Activated CD8-positive, alpha-beta memory T cell treated with anti-CD3 and anti-CD28 coated beads, Interleukin-2, amount 50 U/mL, for 24 hours (primary cell): ENCODE data around the gene MLXIPL.
"Not testable (repeated sequence)": the region's sequence is repeated elsewhere in the genome, so short reads cannot be mapped to it uniquely, and the experiment has no call there.

Source experiments
- DNase-seq: peaks from one replicate; pipeline ENCODE4 v3.0.0-alpha.2; 2020; ENCODE audit errors: extremely low read depth

Gene MLXIPL

DNA sequence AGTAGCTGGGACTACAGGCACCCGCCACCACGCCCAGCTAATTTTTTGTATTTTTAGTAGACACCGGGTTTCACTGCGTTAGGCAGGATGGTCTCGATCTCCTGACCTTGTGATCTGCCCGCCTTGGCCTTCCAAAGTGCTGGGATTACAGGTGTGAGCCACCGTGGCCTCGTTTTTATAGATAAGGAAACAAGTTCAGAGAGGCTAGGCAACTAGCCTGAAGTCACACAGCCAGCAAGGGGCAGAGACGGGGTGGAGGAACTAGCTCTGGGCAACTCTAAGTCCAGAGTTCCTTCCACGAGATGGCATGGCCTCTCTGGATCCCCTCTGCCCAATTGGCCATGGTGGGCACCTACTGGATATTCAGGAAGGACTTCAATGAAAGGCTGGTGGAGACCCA, 9.4 kb downstream of the MLXIPL start:
- not testable (repeated sequence) for DNase-seq

GRCh38 chr7:73613954-73614735, 10.2 kb downstream of the MLXIPL start:
- no peak for DNase-seq

GRCh38 chr7:73612598-73613269, 11.6 kb downstream of the MLXIPL start:
- DNase-seq, result no peak

DNA sequence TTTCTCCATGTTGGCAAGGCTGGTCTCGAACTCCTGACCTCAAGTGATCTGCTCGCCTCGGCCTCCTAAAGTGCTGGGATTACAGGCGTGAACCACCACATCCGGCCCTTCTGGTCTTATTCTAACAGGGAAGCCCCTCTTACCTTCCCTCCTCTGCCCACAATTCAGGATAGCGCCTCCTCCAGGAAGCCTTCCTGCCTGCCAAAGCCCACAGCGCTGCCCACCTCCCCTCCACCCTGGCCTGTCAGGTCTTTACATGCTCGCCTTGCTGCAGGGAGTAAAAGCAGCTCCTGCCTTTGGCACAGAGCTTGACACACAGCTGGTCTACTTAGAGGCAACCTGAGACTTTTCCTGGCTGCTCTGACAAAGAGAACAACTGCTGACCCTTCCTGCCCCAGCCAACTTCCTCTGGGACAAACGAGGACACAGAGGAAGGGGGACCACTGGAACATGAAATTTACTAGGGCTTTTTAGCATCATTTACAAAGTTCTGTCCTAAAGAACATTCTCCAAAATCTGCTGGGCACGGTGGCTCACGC, 13.2 kb downstream of the MLXIPL start:
- DNase-seq, result no peak

GRCh38 chr7:73610105-73610504, 14.2 kb downstream of the MLXIPL start:
- no peak for DNase-seq

DNA sequence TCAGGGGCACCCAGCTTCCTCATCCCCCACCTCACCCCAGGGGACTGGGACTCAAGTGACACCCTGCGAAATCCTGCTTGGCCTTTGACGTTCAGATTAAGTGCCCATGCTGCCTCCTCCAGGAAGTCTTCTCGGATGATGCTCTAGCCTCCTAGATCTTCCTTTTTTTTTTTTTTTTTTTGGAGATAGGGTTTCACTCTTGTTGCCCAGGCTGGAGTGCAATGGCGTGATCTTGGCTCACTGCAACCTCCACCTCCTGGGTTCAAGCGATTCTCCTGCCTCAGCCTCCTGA, 16.7 kb downstream of the MLXIPL start:
- DNase-seq, result not testable (repeated sequence)

- DNase-seq, result peak; percentile 15
Observed at GRCh38 chr7:73606801-73607691, 17.3 kb downstream of the MLXIPL start.

DNA sequence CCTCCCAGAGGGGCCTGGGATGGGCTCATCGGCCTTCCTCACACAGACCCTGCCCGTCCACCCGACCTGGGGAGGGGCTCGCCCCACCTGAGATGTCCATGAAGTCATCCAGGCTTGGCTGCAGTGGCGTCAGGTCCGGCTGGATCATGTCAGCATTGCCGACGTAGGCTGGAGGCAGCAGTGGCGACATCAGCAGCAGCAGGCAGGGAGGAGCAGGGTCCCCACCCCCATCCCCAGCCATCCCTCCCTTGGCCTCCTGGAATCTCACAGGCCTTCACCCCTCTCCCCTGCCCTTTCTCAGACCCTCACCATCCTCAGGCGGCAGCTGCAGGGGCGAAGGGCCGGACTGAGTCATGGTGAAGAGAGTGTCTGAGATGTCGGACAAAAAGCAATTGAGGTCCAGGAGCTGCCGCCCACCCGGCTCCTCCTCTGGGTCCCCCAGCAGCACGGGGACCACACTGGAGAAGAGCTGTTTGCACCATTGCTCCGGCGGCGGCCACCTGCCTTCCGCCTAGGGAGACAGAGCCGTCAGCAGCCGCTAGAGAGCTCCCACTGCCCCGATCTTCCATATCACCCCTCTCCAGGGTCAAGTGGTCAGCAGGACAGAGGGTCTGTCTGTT, 18.6 kb downstream of the MLXIPL start:
- DNase-seq, result no peak

DNA sequence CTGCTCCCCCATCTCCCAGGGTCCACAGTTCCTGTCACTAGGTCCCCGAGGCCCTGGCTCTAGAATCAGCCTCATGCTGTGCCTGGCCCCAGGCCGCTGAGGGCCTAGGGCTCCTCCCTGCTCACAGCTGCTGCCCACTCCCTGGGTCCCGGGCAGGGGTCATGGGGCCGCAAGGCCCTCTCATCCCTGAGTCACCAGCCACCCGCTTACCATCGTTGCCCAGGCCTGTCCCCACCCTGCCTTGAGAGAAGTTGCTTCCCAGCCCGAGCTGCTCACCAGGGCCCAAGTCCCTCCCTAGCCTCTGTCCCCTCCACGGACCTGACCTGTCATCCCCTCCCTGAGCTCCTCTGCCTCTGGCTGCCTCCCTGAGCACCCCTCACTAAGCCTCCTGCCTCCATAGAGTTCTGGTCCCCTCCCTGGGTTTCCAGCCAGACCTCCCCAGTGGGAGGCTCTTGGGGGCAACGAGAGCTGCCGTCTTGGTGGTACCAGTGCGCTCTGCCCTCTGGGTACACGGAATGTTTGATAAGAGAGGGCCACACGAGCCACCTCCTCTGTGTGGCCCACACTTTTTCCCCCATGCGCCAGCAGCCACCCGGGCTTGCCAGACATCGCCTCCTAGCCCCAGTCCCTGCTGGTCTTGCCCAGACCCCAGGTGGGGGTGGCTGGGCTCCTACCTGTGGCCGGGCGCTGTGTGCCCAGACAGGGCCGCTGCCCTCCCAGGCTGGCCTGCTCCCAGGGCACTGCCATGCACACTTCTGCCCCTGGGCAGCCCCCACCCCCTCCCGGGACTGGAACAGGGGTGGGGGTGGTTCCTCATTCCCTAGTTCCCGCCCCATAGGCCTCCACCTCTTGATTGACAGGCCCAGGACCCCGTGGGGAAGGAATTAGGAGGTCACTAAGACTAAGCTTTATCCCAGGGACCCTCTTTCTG, 21.3 kb downstream of the MLXIPL start:
- DNase-seq, result no peak

- no peak for DNase-seq
Observed at GRCh38 chr7:73599916-73600315, 24.4 kb downstream of the MLXIPL start.

DNA sequence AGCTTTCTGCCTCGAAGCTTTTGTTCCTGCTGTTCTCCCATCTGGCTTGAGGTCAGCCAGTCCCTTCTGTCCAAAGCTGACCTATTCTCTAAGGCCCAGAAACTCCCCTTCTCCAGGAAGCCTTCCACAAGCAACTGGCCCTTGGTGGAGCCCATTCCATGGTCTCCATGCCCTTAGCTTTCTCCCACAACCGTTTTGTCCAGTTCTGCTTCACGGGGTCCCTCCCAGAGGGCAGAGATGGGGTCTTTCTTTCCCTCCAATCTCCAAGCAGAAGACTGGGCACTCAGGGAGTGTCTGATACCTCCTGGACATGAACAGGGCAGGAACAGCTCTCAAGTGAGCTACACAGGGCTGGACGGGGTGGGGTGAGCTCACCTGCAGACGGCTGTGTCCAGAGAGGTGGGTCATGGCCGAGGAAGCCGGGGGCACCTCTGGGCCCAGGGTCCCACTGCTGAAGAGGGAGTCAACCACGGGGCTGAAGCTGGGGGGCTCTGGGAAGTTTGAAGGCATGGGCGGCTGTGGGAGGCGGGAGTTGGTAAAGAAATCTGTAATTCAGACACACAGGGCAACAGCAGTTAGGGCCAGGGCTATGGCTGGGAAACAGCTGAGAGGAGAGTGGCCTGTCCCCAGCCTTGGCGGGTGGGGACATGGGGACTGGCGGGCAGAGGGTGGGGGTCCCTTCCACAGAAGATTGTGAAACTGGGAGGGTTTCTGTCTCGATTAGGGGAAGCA, 25.0 kb downstream of the MLXIPL start:
- no peak for DNase-seq

DNA sequence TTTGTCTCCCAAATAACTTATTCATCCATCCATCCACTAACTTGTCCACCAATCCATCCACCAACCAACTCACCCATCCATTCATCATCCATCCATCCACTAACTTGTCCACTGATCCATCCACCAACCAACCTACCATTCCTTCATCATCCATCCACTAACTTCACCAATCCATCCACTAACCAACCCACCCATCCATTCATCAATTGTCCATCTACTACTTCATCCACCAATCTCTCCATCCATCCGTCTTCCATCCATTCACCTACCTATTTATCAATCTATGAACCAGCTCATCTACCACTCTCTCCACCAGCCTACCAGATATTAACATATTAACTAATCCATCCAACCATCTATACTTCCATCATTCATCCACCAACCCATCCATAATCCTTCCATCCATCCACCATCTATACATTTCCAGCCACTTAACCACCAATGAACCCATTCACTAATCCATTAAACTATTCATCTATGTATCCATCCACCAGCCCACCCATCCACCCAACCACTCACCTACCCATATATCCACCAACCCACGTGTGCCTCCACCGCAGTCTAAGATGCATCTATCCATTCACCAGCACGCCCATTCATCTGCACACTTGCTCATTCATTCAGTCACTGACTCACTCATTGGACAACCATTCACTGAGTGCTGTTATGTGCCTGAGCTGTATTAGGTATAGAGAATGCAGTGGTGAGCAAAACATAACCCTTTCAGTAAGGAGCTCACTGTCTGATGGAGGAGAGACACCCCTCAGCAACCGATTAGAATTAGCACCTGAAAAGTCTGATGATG, 26.1 kb downstream of the MLXIPL start:
- no peak for DNase-seq

DNA sequence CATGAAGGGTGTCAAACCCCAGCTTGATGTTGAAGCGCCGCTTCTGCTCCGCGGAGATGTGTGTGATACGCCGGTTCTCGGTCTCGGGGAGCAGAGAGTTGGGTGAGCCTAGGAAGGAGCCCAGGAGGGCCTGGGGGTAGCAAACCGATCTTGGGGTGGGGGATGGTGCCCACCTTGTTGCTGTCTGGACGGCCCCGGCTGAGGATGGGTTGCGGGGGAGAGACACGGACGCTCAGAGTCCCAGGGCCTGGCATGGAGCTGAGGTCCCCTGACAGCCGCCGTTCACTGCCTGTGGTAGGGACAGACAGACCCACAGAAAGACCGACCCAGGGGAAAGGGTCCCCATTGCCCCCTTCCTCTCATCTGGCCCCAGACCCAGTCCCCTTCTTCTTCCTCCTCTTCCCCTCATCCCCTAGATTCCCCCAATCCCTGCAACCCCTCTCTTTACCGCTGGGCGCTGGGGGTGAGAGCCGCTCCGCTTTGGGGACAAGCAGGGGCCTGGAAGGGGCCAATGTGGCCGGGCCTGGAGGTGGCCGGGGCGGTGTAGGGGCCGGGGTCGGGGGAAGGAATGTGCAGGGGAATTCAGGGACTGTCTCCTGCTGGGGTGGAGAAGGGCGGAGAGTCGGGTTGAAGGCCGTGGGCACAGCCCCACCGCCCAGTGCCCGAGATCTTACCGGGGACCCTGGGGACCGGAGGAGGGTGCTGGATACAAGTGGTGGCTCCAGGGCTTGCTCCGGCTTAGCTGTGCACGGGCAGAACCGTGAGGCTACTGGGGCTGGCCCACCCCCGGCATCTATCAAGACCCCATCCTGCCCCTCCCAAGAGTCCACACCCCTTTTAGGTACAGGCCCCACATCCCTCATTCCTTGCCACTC, 27.9 kb downstream of the MLXIPL start:
- DNase-seq, result no peak

GRCh38 chr7:73595358-73595757, 29.0 kb downstream of the MLXIPL start:
- DNase-seq, result no peak

DNA sequence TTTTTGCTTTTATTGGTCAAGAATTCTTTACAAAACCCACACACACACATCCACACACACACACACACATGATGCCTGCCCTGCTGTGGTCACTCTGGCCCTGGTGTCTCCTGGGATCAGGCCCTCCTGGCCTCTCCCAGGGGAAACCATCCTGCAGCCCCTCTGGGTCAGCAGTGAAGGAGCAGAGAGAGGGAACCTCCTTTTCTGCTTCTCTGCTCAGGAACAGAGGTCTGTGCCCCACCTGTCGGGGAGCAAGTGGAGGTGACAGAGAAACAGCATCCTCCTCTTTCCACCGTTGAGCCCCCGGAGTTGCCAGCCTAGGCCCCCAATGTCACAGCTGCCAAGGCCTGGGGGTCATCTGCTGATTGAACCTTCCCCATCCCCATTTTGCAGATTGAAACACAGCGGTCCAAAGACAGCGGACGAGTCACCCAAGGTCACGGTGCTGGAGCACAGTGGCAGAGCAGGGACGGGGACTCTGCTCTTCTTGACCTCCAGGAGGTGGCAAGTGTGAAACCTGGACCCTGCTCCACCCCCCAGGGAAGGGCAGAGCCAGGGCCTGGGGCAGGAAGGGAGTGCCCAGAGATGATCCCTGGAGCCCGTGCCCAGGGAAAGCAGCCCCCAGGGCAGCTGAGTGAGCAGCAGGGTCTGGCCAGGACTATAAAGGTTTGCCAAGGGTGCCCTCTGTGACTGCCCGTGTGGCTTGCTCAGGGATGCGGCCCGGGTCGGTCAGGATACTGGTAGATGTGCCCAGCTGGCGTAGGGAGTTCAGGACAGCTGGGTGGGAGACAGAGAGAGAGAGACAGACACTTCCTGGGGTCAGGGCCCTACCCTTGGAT, 30.9 kb downstream of the MLXIPL start:
- no peak for DNase-seq

DNA sequence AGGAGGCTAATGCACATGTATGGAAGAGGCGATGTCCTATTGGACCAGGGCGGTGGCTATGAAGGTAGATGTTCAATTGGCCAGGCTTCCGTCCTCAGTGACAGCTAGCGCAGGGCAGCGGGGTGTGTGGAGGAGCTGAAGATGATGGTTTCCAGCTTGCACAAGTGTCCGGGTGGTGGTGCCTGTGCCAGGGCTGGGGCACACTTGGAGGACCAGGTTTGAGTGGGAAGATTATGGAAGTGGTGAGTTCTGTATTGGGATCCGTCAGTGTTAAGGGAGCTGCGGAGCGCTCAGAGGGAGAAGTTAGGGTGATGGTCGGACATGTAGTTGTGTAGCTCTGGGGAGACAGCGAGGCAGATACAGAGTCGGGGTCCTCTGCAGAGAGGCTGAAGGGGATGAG, 37.4 kb downstream of the MLXIPL start:
- DNase-seq, result no peak

DNA sequence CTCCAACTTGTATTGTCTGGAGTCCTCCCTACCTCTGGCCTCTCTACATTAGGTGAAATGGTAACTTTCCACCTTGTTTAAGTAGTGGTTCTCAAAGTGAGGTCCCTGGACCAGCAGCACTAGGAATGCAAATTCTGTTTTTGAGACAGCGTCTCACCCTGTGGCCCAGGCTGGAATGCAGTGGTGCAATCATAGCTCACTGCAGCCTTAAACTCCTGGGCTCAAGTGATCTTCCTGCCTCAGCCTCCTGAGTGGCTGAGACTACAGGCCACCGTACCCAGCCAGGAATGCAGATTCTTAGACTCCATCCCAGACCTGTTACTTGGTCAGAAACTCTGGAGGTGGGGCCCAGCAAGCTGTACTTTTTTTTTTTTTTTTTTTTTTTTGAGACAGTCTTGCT, 39.1 kb downstream of the MLXIPL start:
- no peak for DNase-seq
